CD4-positive, alpha-beta T cell treated with Interleukin-15 for 1 hour (primary cell): ENCODE data around the gene ZFYVE28.

Source experiments
- DNase-seq: peaks from one replicate; pipeline ENCODE4 v3.0.0-alpha.2; 2020

ZFYVE28 gene

GRCh38 chr4:2256156-2256731, 162.2 kb downstream of the ZFYVE28 start:
- DNase-seq: peak; percentile 17

- DNase-seq: peak; percentile 10
These were observed 162.8 kb downstream of the ZFYVE28 start for GRCh38 chr4:2255501-2256155.

GRCh38 chr4:2254665-2255500, 163.6 kb downstream of the ZFYVE28 start:
- peak; percentile 9 for DNase-seq

- peak; percentile 16 for DNase-seq
These were observed 165.0 kb downstream of the ZFYVE28 start for GRCh38 chr4:2253160-2254084.

- peak; percentile 12 for DNase-seq
These were observed 165.8 kb downstream of the ZFYVE28 start for GRCh38 chr4:2252530-2253091.

GRCh38 chr4:2251795-2252529, 166.5 kb downstream of the ZFYVE28 start:
- peak; percentile 12 for DNase-seq

GRCh38 chr4:2251073-2251794, 167.2 kb downstream of the ZFYVE28 start:
- peak; percentile 11 for DNase-seq

GRCh38 chr4:2250357-2251072, 167.9 kb downstream of the ZFYVE28 start:
- peak; percentile 15 for DNase-seq

- DNase-seq: peak; percentile 15
These were observed 168.7 kb downstream of the ZFYVE28 start for GRCh38 chr4:2249526-2250356.

- peak; percentile 11 for DNase-seq
These were observed 169.6 kb downstream of the ZFYVE28 start for GRCh38 chr4:2248821-2249261.

GRCh38 chr4:2248044-2248780, 170.2 kb downstream of the ZFYVE28 start:
- peak; percentile 14 for DNase-seq

- peak; percentile 15 for DNase-seq
These were observed 171.1 kb downstream of the ZFYVE28 start for GRCh38 chr4:2247128-2248043.

GRCh38 chr4:2246384-2247127, 171.9 kb downstream of the ZFYVE28 start:
- peak; percentile 15 for DNase-seq

GRCh38 chr4:2245787-2246275, 172.6 kb downstream of the ZFYVE28 start:
- peak; percentile 7 for DNase-seq

GRCh38 chr4:2245057-2245786, 173.2 kb downstream of the ZFYVE28 start:
- DNase-seq: no peak
